Measurements from ENCODE around the gene SIRT7.
A peak's percentile ranks its signal among the peaks of the same experiment; 100 is the strongest.

SIRT7 gene

GRCh38 chr17:81909966-81910839, 7.8 kb downstream of the SIRT7 start:
- DNase-seq (ENCODE audit: low spot score) = no peak
- no peak for TF ChIP-seq CTCF (IDR thresholded peaks at IDR 0.05)
- Histone ChIP-seq H3K4me3 (peak overlapping the region; percentile 86), H3K27ac (peak overlapping the region; percentile 1 to 87)

DNA sequence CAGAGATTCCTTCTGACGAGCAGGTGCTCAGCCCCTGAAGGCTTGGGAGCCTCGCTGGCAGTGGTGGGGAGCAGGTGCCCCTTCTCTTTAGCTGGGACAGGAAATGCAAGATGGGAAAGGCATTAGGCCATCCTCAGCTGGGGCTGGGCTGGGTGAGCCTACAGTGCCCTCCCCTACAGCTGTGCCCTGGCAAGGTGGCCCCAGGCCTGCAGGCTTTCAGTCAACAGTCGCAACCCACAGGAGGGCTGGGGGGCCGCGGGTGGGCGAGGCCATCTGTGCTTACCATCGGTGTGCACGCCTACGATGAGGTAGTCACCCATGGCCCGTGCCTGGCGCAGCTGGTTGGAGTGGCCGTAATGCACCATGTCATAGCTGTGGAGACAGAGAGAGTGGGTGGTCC, 8.7 kb downstream of the SIRT7 start:
- TF ChIP-seq CTCF (IDR thresholded peaks at IDR 0.05) = no peak
- Histone ChIP-seq H3K4me3 (no peak overlapping the region), H3K27ac (no peak overlapping the region)
- no peak for DNase-seq (ENCODE audit: low spot score)

- Histone ChIP-seq H3K4me3 (no peak overlapping the region), H3K27ac (no peak overlapping the region)
- no peak for TF ChIP-seq CTCF (IDR thresholded peaks at IDR 0.05)
- DNase-seq (ENCODE audit: low spot score) = no peak
Observed at GRCh38 chr17:81908793-81909192, 9.2 kb downstream of the SIRT7 start.

DNA sequence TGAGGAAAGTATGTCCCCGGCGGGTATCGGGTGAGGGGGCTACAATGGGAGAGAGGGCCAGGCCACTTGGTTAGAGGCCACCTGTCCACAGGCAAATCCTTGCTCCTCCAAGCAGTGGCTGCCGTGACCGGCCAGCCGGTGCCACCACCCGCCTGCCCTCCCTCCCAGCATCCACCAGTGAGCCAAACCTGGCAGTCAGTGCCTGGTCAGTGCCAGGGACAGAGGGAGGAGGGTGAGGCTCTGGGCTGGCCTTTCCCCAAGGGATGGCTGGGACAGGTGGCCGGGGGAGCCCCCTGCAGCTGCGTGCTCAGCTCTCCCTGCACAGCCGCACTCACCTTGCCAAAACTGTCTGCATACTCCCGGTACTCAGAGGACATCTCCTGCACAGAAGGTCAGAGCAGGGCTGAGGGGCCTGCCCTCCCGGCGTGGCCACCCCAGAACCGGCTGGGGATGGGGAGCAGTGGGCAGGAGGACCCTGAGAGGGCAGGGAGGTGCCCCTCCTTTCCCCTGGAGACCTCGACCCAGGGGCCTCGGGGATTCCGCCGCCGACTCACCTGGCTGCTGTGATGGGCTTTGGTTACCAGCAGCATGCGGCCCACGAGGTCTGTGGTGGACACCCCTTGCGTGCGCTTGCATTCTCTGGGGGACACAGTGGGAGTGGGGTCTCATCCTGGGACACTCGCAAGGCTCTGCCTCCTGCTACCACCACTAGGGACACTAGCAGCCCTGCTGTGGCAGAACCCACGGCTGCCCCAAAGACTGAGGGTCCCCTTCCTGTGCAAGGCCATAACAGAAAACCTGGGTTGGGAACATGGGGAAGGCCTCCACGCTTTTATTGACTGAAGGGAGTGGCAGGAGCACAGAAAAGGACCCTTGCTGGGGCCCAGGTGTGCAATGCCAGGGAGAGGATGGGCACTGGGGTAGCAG, 10.5 kb downstream of the SIRT7 start:
- TF ChIP-seq CTCF (IDR thresholded peaks at IDR 0.05) = no peak
- DNase-seq (ENCODE audit: low spot score) = no peak
- Histone ChIP-seq H3K27ac (no peak overlapping the region), H3K4me3 (no peak overlapping the region)

GRCh38 chr17:81906476-81907218, 11.3 kb downstream of the SIRT7 start:
- Histone ChIP-seq H3K27ac (no peak overlapping the region), H3K4me3 (no peak overlapping the region)
- DNase-seq (ENCODE audit: low spot score) = no peak
- no peak for TF ChIP-seq CTCF (IDR thresholded peaks at IDR 0.05)

DNA sequence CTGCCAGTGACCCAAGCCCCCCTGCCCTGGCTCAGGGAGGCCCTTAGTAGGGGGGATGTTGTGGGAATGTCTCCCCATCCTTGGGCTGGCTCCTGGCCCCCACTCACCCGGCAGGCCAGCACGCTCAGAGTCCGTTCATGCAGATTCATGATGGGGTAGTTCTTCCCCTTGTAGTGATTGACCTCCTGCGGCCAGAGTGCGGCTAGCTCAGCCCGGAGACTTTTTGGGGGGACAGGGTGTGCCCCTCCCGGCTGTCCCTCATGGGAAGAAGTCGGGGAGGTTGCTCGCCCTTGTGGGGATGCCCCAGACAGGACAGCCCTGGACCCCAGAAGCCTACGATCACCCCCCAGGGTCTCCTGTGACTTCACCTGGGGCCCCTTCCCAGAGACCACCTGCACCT, 12.0 kb downstream of the SIRT7 start:
- Histone ChIP-seq H3K27ac (no peak overlapping the region), H3K4me3 (no peak overlapping the region)
- no peak for TF ChIP-seq CTCF (IDR thresholded peaks at IDR 0.05)
- no peak for DNase-seq (ENCODE audit: low spot score)

All from coronary artery (tissue), 2 donors.